DMS53 (cell line): ENCODE measurements around the gene TNS1.

Source experiments
- DNase-seq: peaks from one replicate; lab custom pipeline; 2025; lab: John Stamatoyannopoulos, UW

TNS1 gene

GRCh38 chr2:217897816-217898806, 104.7 kb downstream of the TNS1 start:
- DNase-seq = no peak

DNA sequence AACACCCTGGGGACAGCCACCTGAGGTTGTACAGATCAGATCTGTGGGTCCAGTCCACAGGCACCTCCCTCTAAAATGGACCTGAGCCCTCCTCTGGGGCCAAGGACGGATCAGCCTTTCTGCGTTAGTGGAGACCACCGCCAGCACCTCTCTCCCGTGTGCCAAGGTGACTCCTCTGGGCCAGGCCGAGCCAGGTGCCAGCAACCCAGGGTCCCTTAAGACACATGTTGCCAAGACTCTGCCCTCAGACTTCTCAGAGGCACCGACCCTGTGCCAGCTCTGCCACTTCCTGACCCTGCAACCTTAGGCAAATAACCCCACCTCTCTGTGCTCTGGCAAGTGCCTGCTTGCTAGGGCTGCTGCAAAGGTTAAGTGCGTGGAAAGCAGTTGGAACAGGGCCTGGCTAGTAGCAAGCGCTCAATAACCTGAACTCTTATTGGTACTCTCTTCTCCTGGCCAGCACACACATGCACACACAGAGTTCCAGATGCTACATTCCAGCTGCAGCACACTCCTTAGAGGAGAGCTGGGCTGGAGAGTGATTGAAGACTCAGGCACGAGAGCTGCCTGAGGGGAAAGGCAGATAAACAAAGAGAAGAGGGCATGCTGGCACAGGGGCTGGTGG, 105.6 kb downstream of the TNS1 start:
- DNase-seq = no peak

GRCh38 chr2:217895070-217895635, 107.6 kb downstream of the TNS1 start:
- DNase-seq = no peak

DNA sequence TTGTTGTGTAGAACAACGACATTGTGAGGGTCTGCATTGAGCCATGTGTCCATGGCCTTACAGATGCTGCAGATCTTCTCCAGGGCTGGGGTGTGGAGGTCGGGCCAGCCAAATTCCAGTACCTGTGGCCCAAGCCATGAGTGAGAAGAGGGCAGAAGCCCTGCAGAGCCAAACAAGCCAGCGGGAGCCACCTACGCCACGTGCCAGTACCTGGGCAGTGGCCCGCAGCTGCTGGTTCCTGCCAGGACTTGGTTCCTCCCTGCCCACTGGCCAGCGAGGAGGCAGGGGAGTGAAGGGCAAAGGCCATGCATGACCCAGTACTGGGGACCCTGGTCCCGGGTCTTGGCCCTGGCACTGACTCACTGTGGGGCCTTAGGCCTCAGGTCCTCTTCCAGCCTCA, 109.4 kb downstream of the TNS1 start:
- no peak for DNase-seq

GRCh38 chr2:217892560-217892959, 110.2 kb downstream of the TNS1 start:
- DNase-seq = no peak

GRCh38 chr2:217890445-217890844, 112.3 kb downstream of the TNS1 start:
- peak; percentile 21 for DNase-seq

GRCh38 chr2:217889656-217890055, 113.1 kb downstream of the TNS1 start:
- DNase-seq = no peak

- DNase-seq = no peak
Measured at GRCh38 chr2:217887841-217888701, 114.7 kb downstream of the TNS1 start.

- peak; percentile 86 for DNase-seq
Measured at GRCh38 chr2:217886720-217887309, 116.0 kb downstream of the TNS1 start.

DNA sequence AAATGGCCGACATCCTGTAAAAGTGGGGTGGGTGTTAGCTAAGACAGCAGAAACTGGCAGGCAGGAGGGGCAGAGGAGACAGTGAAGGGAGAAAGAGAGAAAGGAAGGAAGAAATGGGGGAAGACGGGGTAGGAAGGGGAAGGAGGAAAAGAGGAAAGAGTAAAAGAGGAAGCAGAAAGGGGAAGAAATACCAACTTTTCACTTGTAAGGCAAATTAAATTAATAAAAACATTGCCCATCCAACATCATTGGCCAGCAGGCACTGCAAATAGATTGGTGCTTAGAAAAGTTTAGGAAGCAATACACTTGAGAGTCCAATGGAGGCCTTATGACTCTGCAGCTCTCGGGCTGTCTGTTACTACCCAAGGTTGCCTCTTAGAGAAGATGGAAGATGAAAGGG, 116.7 kb downstream of the TNS1 start:
- DNase-seq = no peak

DNA sequence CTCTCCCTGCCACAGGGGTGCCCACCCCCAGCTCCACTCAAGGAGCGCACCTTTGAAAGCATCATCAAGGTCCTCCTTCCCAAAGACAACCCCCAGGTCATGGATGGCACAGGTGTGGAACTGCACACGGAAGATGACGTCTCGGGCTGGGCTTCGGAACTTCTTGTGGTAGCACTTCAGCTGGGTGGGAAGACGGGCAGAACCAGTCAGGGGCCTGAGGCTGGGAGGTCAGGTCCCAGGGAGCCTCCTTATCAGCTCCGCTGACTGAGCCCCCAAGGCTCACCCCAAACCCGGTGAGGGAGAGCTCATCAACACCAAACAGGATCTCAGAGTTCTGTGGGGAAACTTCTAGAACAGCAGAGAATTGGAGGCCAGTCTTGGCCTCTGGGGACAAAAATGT, 117.8 kb downstream of the TNS1 start:
- no peak for DNase-seq

GRCh38 chr2:217880891-217881290, 121.9 kb downstream of the TNS1 start:
- DNase-seq = no peak

DNA sequence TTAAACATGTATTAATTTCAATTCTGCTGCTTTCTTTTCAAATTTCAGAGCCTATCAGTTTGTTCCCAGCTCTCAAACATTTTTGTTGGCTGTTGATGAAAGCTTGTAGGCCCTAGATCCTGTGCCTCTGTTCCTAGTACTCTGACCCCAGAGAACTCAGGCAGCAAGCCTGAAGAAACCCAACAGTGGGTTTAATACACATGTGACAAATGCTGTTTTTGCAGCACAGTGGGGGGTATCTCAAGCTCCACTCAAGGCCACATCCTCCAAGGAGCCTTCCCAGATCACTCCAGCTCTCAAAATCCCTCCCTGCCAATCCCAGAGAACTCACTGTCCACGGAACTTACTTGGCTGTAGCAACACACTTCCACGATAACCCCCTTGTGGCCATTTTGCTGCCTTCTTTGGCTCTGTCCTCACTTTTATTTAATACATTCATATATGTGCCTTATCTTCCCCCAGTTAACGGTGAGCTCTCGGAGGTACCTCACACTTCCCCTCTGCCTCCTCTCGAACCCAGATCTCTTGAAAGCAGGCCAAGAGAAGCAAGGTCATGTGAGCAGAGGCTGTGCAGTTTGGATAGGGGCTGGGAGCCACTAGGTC, 122.4 kb downstream of the TNS1 start:
- no peak for DNase-seq

- DNase-seq = no peak
Measured at GRCh38 chr2:217878915-217879590, 123.7 kb downstream of the TNS1 start.

DNA sequence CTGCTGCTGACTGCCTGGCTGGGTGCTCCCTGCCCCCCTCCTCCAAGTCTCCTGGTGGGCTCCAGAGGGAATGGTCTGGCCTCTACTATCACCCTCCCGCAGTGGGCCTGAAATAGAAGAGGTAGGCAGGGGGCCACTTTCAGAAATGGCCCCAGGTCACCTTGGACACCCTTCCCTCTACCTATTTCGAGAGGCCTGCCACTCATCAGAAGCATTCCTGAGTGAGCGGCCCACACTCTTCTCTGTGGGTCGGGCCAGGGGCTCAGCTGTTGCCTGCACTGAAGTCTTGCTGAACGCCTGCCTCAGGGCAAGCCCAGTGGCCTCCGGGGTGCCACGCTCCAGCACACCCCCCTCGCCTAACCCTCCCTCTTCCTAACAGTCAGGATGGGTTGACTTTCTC, 124.9 kb downstream of the TNS1 start:
- DNase-seq = no peak

GRCh38 chr2:217876253-217876570, 126.6 kb downstream of the TNS1 start:
- DNase-seq = no peak

DNA sequence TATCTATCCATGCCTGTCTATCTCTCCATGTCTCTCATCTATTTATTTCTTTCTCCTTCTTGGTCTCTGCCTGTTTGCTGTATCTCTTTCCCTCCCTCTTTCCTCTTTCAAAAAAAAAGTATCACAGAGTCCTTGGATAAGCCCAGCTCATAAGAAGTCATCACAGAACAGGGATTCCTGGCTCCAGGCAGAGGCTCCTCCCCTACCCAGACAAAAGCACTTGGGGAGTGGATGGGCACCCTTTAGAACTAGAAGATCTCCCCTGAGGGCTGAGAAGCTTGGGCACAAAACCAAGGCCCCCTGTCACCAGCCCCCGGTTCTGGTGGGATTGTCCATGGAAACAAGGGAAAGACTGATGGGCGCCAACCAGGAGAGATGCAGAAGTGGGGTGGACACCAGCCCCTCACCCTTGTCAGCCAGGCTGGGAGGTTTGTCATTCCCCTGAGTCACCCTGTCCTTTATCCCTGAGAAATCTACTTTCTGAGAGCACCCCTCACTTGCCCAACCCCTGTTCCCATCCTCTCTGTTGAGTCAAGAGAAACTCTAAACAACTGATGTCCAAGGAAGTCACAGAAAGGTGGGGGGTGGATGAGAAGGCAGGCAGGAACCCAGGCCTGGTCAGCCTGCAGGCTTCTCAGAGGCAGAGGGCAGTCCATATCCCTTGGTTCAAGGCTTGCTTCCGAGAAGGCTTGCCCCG, 127.1 kb downstream of the TNS1 start:
- DNase-seq = no peak

DNA sequence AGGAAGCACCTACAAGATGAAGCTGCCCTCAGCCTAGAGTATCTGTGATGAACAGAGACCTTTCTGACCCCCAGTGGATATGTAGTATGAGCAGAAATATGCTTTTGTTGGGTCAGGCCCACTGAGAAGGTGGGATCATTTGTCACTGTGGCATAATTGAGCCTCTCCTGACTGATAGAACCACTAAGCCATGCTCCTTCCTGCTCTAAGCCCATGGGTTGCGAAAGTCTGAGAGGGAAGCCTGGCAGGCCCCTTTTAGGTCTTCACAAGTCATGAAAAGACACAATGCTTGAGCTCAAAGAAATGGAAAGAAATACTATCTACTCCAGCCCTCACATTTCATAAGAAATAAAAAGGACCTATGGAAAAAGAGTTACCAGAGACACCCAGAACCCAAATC, 127.7 kb downstream of the TNS1 start:
- no peak for DNase-seq

GRCh38 chr2:217873371-217873770, 129.4 kb downstream of the TNS1 start:
- no peak for DNase-seq

- DNase-seq = no peak
Measured at GRCh38 chr2:217872319-217872718, 130.5 kb downstream of the TNS1 start.
